Nephron progenitor cell (in vitro differentiated cells): ENCODE measurements around the gene EIF4G1.

Experiments used
- DNase-seq: peaks from one replicate; pipeline ENCODE4 v3.0.0; 2021
- H3K27ac Mint-ChIP-seq: 2 replicates; pipeline ENCODE4 v1.8.0; 2021; ENCODE audit warnings: mild to moderate bottlenecking, moderate library complexity, mixed read lengths
- H3K27me3 Mint-ChIP-seq: 2 replicates; pipeline ENCODE4 v1.8.0; 2021; ENCODE audit warnings: mild to moderate bottlenecking, low read depth, mixed read lengths; ENCODE audit not compliant: poor library complexity
- H3K36me3 Mint-ChIP-seq: 2 replicates; pipeline ENCODE4 v1.8.0; 2021; ENCODE audit warnings: low read depth, mixed read lengths
- H3K4me1 Mint-ChIP-seq: 2 replicates; pipeline ENCODE4 v1.8.0; 2021; ENCODE audit warnings: mixed read lengths
- H3K4me3 Mint-ChIP-seq: 2 replicates; pipeline ENCODE4 v1.8.0; 2021; ENCODE audit warnings: mild to moderate bottlenecking, moderate library complexity, mixed read lengths
- H3K9me3 Mint-ChIP-seq: 2 replicates; pipeline ENCODE4 v1.8.0; 2021; ENCODE audit warnings: mild to moderate bottlenecking, moderate library complexity, mixed read lengths
- TF ChIP-seq, protein P1 (sequence below): fragments of 200-600 bp; sonication (generic); IDR thresholded peaks from 2 replicates; pipeline ENCODE4 v1.5.0; 2021; ENCODE audit warnings: antibody characterized with exemption

Gene EIF4G1

GRCh38 chr3:184332370-184333090 is 18.1 kb downstream of the EIF4G1 start:
- H3K27ac Mint-ChIP-seq, result peak overlapping the region; percentile 87
- TF ChIP-seq, protein P1, sequence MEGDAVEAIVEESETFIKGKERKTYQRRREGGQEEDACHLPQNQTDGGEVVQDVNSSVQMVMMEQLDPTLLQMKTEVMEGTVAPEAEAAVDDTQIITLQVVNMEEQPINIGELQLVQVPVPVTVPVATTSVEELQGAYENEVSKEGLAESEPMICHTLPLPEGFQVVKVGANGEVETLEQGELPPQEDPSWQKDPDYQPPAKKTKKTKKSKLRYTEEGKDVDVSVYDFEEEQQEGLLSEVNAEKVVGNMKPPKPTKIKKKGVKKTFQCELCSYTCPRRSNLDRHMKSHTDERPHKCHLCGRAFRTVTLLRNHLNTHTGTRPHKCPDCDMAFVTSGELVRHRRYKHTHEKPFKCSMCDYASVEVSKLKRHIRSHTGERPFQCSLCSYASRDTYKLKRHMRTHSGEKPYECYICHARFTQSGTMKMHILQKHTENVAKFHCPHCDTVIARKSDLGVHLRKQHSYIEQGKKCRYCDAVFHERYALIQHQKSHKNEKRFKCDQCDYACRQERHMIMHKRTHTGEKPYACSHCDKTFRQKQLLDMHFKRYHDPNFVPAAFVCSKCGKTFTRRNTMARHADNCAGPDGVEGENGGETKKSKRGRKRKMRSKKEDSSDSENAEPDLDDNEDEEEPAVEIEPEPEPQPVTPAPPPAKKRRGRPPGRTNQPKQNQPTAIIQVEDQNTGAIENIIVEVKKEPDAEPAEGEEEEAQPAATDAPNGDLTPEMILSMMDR, result no peak
- H3K4me3 Mint-ChIP-seq, result no peak overlapping the region
- peaks cover 65% of the 10 kb centered on the region for H3K36me3 Mint-ChIP-seq
- no peaks in the 10 kb centered on the region for H3K9me3 Mint-ChIP-seq
- H3K27me3 Mint-ChIP-seq, result no peaks in the 10 kb centered on the region
- DNase-seq, result no peak
- H3K4me1 Mint-ChIP-seq, result peaks cover 17% of the 10 kb centered on the region

GRCh38 chr3:184333190-184333589 is 18.8 kb downstream of the EIF4G1 start:
- H3K27me3 Mint-ChIP-seq, result peaks cover 2% of the 10 kb centered on the region
- TF ChIP-seq, protein P1, result no peak
- peaks cover 24% of the 10 kb centered on the region for H3K4me1 Mint-ChIP-seq
- no peak for DNase-seq
- H3K9me3 Mint-ChIP-seq, result no peaks in the 10 kb centered on the region
- H3K27ac Mint-ChIP-seq, result peak overlapping the region; percentile 87
- no peak overlapping the region for H3K4me3 Mint-ChIP-seq
- H3K36me3 Mint-ChIP-seq, result peaks cover 59% of the 10 kb centered on the region

- Mint-ChIP-seq H3K27me3 (peaks cover 4% of the 10 kb centered on the region), H3K4me1 (peaks cover 28% of the 10 kb centered on the region), H3K27ac (peak overlapping the region; percentile 40), H3K9me3 (no peaks in the 10 kb centered on the region), H3K36me3 (peaks cover 53% of the 10 kb centered on the region), H3K4me3 (no peak overlapping the region)
- TF ChIP-seq, protein P1, result no peak
- DNase-seq, result no peak
These were observed 19.3 kb downstream of the EIF4G1 start for GRCh38 chr3:184333700-184334099.

DNA sequence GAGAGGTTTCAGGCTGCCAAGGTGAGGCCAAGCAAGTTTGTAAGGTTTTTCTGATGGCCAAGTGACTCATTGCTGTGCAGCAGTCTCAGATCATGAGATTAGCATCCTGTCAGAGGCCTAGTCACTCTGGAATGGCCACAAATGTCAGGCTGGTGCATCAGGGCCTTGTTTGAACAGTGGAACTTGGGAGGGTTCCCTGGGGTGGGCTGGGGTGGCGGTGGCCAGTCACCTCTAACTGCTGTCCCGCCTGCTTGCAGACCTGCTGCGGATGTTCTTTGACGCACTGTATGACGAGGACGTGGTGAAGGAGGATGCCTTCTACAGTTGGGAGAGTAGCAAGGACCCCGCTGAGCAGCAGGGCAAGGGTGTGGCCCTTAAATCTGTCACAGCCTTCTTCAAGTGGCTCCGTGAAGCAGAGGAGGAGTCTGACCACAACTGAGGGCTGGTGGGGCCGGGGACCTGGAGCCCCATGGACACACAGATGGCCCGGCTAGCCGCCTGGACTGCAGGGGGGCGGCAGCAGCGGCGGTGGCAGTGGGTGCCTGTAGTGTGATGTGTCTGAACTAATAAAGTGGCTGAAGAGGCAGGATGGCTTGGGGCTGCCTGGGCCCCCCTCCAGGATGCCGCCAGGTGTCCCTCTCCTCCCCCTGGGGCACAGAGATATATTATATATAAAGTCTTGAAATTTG is 20.2 kb downstream of the EIF4G1 start:
- Mint-ChIP-seq H3K4me3 (peak overlapping the region; percentile 62), H3K36me3 (peaks cover 44% of the 10 kb centered on the region), H3K27me3 (peaks cover 7% of the 10 kb centered on the region), H3K4me1 (peaks cover 35% of the 10 kb centered on the region), H3K9me3 (no peaks in the 10 kb centered on the region), H3K27ac (peak overlapping the region; percentile 40)
- no peak for DNase-seq
- TF ChIP-seq, protein P1, result no peak

GRCh38 chr3:184335291-184335660 is 20.9 kb downstream of the EIF4G1 start:
- no peak for DNase-seq
- Mint-ChIP-seq H3K36me3 (peaks cover 38% of the 10 kb centered on the region), H3K27me3 (peaks cover 7% of the 10 kb centered on the region), H3K4me3 (peak overlapping the region; percentile 91), H3K9me3 (no peaks in the 10 kb centered on the region), H3K4me1 (peaks cover 35% of the 10 kb centered on the region), H3K27ac (peak overlapping the region; percentile 97)
- TF ChIP-seq, protein P1, result no peak
